HepG2 (cell line): ENCODE data around the gene HLA-DPA1.

ENCODE experiments used
- CTCF ChIP-seq: sonication (generic); formaldehyde crosslinking; IDR thresholded peaks from 2 replicates; pipeline ENCODE4 v1.5.0; 2020; ENCODE audit warnings: mild to moderate bottlenecking, missing genetic modification reagents, moderate library complexity
- HDAC2 ChIP-seq: sonication (generic); formaldehyde crosslinking; IDR thresholded peaks from 2 replicates; pipeline ENCODE4 v1.4.0; 2020; ENCODE audit warnings: missing genetic modification reagents
- KDM3A ChIP-seq: IDR thresholded peaks from 2 replicates; pipeline ENCODE4 v1.6.1; 2018; ENCODE audit warnings: low read depth, missing compliant biosample characterization
- POLR2AphosphoS2 ChIP-seq: IDR thresholded peaks from 2 replicates; pipeline ENCODE4 v1.6.1; 2011; ENCODE audit warnings: low read depth, low read length, improper control_type of control experiment
- POLR2G ChIP-seq: fragments of 200-400 bp; formaldehyde crosslinking; IDR thresholded peaks from 2 replicates; pipeline ENCODE4 v1.6.1; 2018; ENCODE audit warnings: mild to moderate bottlenecking, low read depth, low read length, moderate library complexity
- SMC3 ChIP-seq: IDR thresholded peaks from 2 replicates; pipeline ENCODE4 v1.6.1; 2011; ENCODE audit warnings: low read length, improper control_type of control experiment
- TAF1 ChIP-seq: sonication (generic); formaldehyde crosslinking; IDR thresholded peaks from 2 replicates; pipeline ENCODE4 v1.4.0; 2020; ENCODE audit warnings: missing genetic modification reagents
- TF ChIP-seq, protein P1 (sequence below): sonication (generic); formaldehyde crosslinking; IDR thresholded peaks from 2 replicates; pipeline ENCODE4 v1.4.0; 2020; ENCODE audit warnings: missing genetic modification reagents

DNA sequence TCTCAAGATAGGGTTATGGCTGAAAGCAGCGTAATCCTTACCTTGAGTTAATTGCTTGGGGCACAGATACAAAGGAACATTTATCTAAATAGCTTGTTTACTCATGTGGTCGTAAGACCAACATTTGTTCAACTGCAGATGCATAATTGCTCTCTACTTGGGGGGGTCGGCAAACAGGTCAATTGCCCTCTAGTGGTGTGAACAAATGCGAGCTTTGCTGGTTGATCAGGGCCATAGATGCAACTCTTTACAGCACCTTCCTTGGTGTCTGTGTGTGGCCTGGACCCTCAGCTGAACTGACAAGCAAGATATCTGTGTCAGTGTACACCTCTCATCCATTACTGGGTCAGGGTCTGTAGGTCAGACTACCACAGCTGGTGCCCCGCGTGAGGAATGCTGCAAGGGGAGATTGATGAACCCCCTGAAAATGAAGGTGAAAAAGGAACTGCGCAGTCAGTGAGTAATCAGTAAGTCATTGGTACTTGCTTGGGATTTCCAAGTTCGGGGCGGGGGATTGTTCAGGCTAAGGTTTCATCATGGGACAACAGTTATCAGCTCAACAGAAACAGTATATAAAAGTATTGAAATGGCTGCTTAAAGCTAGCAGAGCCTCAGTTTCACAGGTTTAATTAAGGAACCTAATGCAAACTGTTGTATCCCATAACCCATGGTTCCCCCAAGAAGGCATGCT, 24.0 kb downstream of the HLA-DPA1 start:
- TF ChIP-seq POLR2AphosphoS2 (no peak), HDAC2 (no peak), TAF1 (no peak), SMC3 (no peak), CTCF (no peak), KDM3A (CRISPR knock-in tag) (no peak), POLR2G (no peak)
- TF ChIP-seq, protein P1, sequence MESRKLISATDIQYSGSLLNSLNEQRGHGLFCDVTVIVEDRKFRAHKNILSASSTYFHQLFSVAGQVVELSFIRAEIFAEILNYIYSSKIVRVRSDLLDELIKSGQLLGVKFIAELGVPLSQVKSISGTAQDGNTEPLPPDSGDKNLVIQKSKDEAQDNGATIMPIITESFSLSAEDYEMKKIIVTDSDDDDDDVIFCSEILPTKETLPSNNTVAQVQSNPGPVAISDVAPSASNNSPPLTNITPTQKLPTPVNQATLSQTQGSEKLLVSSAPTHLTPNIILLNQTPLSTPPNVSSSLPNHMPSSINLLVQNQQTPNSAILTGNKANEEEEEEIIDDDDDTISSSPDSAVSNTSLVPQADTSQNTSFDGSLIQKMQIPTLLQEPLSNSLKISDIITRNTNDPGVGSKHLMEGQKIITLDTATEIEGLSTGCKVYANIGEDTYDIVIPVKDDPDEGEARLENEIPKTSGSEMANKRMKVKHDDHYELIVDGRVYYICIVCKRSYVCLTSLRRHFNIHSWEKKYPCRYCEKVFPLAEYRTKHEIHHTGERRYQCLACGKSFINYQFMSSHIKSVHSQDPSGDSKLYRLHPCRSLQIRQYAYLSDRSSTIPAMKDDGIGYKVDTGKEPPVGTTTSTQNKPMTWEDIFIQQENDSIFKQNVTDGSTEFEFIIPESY (CRISPR knock-in tag) = no peak
